Heart right ventricle (tissue), 16 donors: Measurements from ENCODE around the gene ARL15. TPM values are rescaled to one million over a fixed set of nuclear protein-coding genes. Genes with fewer than 3 reads are reported as not detected.

Experiments used
- ATAC-seq, 8 donors: fragments of 200-7000 bp; cut with Tn5 transposase; one replicate each; pipeline ENCODE4 v1.9.1; 2020; ENCODE audit warnings: mild to moderate bottlenecking in 8 of 8, moderate library complexity in 8 of 8, moderate number of reproducible peaks in 1 of 8
- DNase-seq, 2 donors: peaks; one replicate each; pipeline ENCODE4 v3.0.0-alpha.2; 2020
- H3K27ac ChIP-seq, 10 donors: fragments of 200-600 bp; sonication (generic) in 2 of 10; one replicate each; pipeline versions ENCODE4 v1.5.0 to v1.8.0; 2020 to 2022; ENCODE audit warnings: mild to moderate bottlenecking in 3 of 10
- H3K27me3 ChIP-seq, 7 donors: fragments of 200-600 bp; one replicate each; pipeline ENCODE4 v1.8.0; 2021 to 2022; ENCODE audit warnings: mild to moderate bottlenecking in 2 of 7
- H3K36me3 ChIP-seq, 9 donors: fragments of 200-600 bp; sonication (generic) in 1 of 9; one replicate each; pipeline versions ENCODE4 v1.5.0 to v1.8.0; 2020 to 2022; ENCODE audit warnings: mild to moderate bottlenecking in 2 of 9
- H3K4me1 ChIP-seq, 9 donors: fragments of 200-600 bp; sonication (generic) in 1 of 9; one replicate each; pipeline versions ENCODE4 v1.5.0 to v1.8.0; 2020 to 2022; ENCODE audit warnings: mild to moderate bottlenecking in 4 of 9
- H3K4me3 ChIP-seq, 10 donors: fragments of 200-600 bp; sonication (generic) in 2 of 10; one replicate each; pipeline versions ENCODE4 v1.5.0 to v1.8.0; 2020 to 2022; ENCODE audit warnings: mild to moderate bottlenecking in 7 of 10, moderate library complexity in 2 of 10
- H3K9me3 ChIP-seq, 11 donors: fragments of 200-600 bp in 10 of 11; sonication (generic) in 2 of 11; one replicate each; pipeline versions ENCODE4 v1.5.0 to v1.8.0; 2013 to 2022; ENCODE audit warnings: mild to moderate bottlenecking in 2 of 11, control low read depth in 1 of 11, moderate library complexity in 1 of 11
- WGBS, 2 donors: extraction: QIAGEN DNeasy Blood & Tissue Kit; methylation state at CpG; one replicate each; pipeline ENCODE4 v1.1.7; 2013; ENCODE audit warnings: inconsistent platforms in 1 of 2; 5-methylcytosine and 5-hydroxymethylcytosine counted together
- intact Hi-C, 10 donors: fragments of 100-400 bp; cut with DNase I; formaldehyde crosslinking; loops; one replicate each; pipeline versions ENCODE4 v1.11.1 to v1.14.2; 2022
- polyA plus RNA-seq, 2 donors: library from polyadenylated mRNA; stranded (reverse); fragments of 200-250 nt; gene quantifications; one replicate each; pipeline ENCODE4 v1.2.3, GENCODE V29; 2013
- total RNA-seq, 10 donors: library from RNA; stranded (reverse); fragmentation: NEBNext Ultra II Directional in 3 of 10; extraction: Animal tissue kit (Norgen Biotek cat#: 25700) in 3 of 10; gene quantifications; one replicate each; pipeline versions ENCODE4 v1.2.1 to v1.2.4, GENCODE V29; 2021 to 2023
- TF ChIP-seq, protein P1 (sequence below), 9 donors: fragments of 200-600 bp; sonication (generic) in 2 of 9; IDR thresholded peaks; one replicate each; pipeline versions ENCODE4 v1.5.0 to v1.8.0; 2021 to 2022; ENCODE audit warnings: antibody characterized with exemption in 9 of 9, mild to moderate bottlenecking in 5 of 9, moderate library complexity in 1 of 9
- donor health status: Arrhythmogenic right ventricular cardiomyopathy.
- donor health status: ischemic (EF 13 %, LVEDD 7.1; RV severe dilation, severe dysfunction).
- donor health status: healthy with polysubstance abuse.
- donor health status: DM: no; HTN: yes; CAD: no.
- donor health status: DM: no; HTN: no; CAD: no.
- donor health status: ischemic (EF 25% LVEDD 6.9; RV normal size, moderate dysfunction).
- donor health status: ischemic (EF 25% LVEDD 5.7; RV mildly dilated, moderate dysfunction).
- donor health status: healthy.
- donor health status: DM: yes; HTN: yes; CAD: no.
- donor health status: Ischemic cardiomyopathy.
- donor health status: ischemic (EF 35%, LVEDD 5.7; RV mildly dilated, moderate dysfunction).
- donor health status: nonischemic (EF 11% LVEDD 7.7; RV severe dilation, severe dysfunction).
- donor health status: DM: yes; HTN: yes; CAD: no.
- donor health status: PGD.
- donor health status: ischemic (EF 29% LVEDD 5.4; RV normal size, mild dysfunction).
- donor health status: nonischemic (EF 23%, LVEDD 6.1; RV moderate dilation, normal function).

ARL15 gene
- total and polyA plus RNA-seq, 12 donors = 7.8 to 31.8 (median 26.9) TPM

DNA sequence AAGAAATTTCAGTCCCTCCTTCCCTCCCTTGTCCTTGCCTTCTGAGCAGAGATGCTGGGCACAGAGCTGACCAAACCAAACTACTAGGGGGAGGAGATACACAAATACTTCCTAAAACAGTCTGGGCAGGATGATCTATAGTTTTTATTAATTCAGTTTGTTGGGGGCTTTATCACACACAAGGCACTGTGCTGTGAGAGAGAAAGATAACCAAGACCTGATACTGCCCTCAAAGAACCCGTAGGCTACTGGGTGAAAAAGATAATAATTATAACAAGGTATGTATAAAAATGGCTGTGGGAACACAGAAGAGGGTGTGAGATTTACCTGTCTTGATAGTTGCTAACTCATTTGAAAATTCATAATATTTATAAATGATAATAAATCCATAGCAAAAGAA is 395.3 kb downstream of the ARL15 start:
- DNase-seq (no peak), ATAC-seq (no peak)
- no peak overlapping the region for H3K4me3 ChIP-seq
- H3K27ac ChIP-seq = no peak overlapping the region
- no peaks in the 10 kb centered on the region for H3K27me3 ChIP-seq
- 81 to 89% methylated on average over 1 of the region's 1 CpG for WGBS, 2 donors
- peaks cover 0 to 14% (median 0%) of the 10 kb centered on the region in 9 donors for H3K4me1 ChIP-seq
- TF ChIP-seq, protein P1, sequence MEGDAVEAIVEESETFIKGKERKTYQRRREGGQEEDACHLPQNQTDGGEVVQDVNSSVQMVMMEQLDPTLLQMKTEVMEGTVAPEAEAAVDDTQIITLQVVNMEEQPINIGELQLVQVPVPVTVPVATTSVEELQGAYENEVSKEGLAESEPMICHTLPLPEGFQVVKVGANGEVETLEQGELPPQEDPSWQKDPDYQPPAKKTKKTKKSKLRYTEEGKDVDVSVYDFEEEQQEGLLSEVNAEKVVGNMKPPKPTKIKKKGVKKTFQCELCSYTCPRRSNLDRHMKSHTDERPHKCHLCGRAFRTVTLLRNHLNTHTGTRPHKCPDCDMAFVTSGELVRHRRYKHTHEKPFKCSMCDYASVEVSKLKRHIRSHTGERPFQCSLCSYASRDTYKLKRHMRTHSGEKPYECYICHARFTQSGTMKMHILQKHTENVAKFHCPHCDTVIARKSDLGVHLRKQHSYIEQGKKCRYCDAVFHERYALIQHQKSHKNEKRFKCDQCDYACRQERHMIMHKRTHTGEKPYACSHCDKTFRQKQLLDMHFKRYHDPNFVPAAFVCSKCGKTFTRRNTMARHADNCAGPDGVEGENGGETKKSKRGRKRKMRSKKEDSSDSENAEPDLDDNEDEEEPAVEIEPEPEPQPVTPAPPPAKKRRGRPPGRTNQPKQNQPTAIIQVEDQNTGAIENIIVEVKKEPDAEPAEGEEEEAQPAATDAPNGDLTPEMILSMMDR (IDR thresholded peaks at IDR 0.05) = no peak
- intact Hi-C loops = no loop called here
- H3K9me3 ChIP-seq = no peaks in the 10 kb centered on the region
- no peaks in the 10 kb centered on the region for H3K36me3 ChIP-seq

DNA sequence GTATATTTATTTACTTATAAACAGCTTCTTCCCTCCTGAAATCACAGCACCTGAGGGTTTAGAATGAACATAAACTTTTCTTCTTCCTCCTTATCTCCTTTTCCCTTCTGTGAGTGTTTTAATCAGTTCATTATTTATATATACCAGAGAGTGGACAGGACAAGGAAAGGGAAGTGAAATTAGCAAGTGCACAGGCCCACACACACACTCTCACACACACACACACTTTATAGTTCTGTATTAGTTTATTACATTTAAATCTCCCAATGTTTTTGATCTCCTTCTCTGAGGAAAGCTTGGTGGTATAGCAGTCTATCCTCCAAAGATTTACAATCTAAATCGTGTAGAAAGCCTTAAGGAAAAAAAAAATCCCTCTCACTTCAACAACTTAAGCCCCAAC is 396.4 kb downstream of the ARL15 start:
- Histone ChIP-seq H3K27ac (no peak overlapping the region), H3K27me3 (no peaks in the 10 kb centered on the region), H3K4me3 (no peak overlapping the region), H3K9me3 (no peaks in the 10 kb centered on the region), H3K36me3 (no peaks in the 10 kb centered on the region), H3K4me1 (peaks cover 0 to 14% (median 0%) of the 10 kb centered on the region in 9 donors)
- TF ChIP-seq, protein P1 (IDR thresholded peaks at IDR 0.05) = no peak
- ATAC-seq (no peak), DNase-seq (no peak)
- WGBS, 2 donors = 67 to 76% methylated on average over 1 of the region's 1 CpG
- intact Hi-C loops = no loop called here

GRCh38 chr5:53908757-53909156 is 401.6 kb downstream of the ARL15 start:
- intact Hi-C loops = no loop called here
- H3K27me3 ChIP-seq = no peaks in the 10 kb centered on the region
- H3K36me3 ChIP-seq = peaks cover 0 to 5% (median 0%) of the 10 kb centered on the region in 9 donors
- no peaks in the 10 kb centered on the region for H3K4me1 ChIP-seq
- no peak for DNase-seq
- no peak overlapping the region for H3K27ac ChIP-seq
- H3K9me3 ChIP-seq = no peaks in the 10 kb centered on the region
- ATAC-seq = no peak
- TF ChIP-seq, protein P1 (IDR thresholded peaks at IDR 0.05) = no peak
- WGBS, 2 donors = 77 to 83% methylated on average over 2 of the region's 2 CpGs
- H3K4me3 ChIP-seq = no peak overlapping the region

DNA sequence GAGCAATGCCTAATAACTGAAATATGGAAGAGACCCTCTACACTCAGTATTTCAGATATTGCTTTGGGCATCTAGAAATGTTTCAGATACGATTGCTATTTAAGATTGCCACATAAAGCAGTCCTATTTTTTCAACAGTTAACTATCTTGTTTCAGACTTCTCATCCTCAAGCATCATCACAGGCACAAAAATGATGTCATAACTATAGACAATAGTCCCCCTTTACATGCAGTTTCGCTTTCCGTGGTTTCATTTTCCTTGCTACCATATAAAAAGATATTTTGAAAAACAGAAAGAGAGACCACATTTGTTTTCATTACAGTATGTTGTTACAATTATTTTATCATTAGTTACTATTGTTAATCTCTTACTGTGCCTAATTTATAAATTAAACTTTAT is 402.5 kb downstream of the ARL15 start:
- WGBS, 2 donors = 94 to 95% methylated on average over 3 of the region's 3 CpGs
- Histone ChIP-seq H3K36me3 (peaks cover 0 to 5% (median 0%) of the 10 kb centered on the region in 9 donors), H3K4me1 (peaks cover 0 to 7% (median 3%) of the 10 kb centered on the region in 9 donors), H3K27me3 (no peaks in the 10 kb centered on the region), H3K9me3 (no peaks in the 10 kb centered on the region), H3K4me3 (no peak overlapping the region), H3K27ac (no peak overlapping the region)
- ATAC-seq (no peak), DNase-seq (no peak)
- TF ChIP-seq, protein P1 (IDR thresholded peaks at IDR 0.05) = no peak
- intact Hi-C loops = no loop called here
